GM12878 (cell line): ENCODE measurements around the gene NR6A1.

Source experiments
- CREB1 ChIP-seq: IDR thresholded peaks from 2 replicates; pipeline ENCODE4 v1.6.1; 2012; ENCODE audit warnings: low read depth, mild to moderate bottlenecking, inconsistent platforms
- CTCF ChIP-seq, 3 experiments: IDR thresholded peaks in 2 of 3; conservative IDR thresholded peaks in 1 of 3; 2 replicates each; pipeline ENCODE4 v1.5.1; 2011; ENCODE audit warnings: low read depth in 3 of 3, low read length in 3 of 3, mild to moderate bottlenecking in 3 of 3, control low read depth in 2 of 3, moderate library complexity in 2 of 3, inconsistent platforms in 1 of 3, mixed read lengths in 1 of 3; ENCODE audit not compliant: control insufficient read depth in 2 of 3, insufficient read depth in 1 of 3; ENCODE audit errors: extremely low read depth in 1 of 3
- E2F4 ChIP-seq: IDR thresholded peaks from 2 replicates; pipeline ENCODE4 v1.6.1; 2012; ENCODE audit warnings: low read depth, low read length, improper control_type of control experiment
- ETV6 ChIP-seq, 2 experiments: fragments of 450-650 bp in 1 of 2; IDR thresholded peaks in 1 of 2; conservative IDR thresholded peaks in 1 of 2; 2 replicates each; pipeline ENCODE4 v1.6.1; 2014; ENCODE audit warnings: antibody characterized with exemption in 1 of 2, borderline replicate concordance in 1 of 2, low read depth in 1 of 2, mild to moderate bottlenecking in 1 of 2, moderate library complexity in 1 of 2
- POLR2A ChIP-seq: IDR thresholded peaks from 2 replicates; pipeline ENCODE4 v1.6.1; 2011; ENCODE audit warnings: low read depth, mild to moderate bottlenecking, low read length
- POLR2AphosphoS5 ChIP-seq: IDR thresholded peaks from 2 replicates; pipeline ENCODE4 v1.6.1; 2011; ENCODE audit warnings: mild to moderate bottlenecking, low read length, inconsistent platforms
- RUNX3 ChIP-seq: IDR thresholded peaks from 2 replicates; pipeline ENCODE4 v1.6.1; 2012; ENCODE audit warnings: low read length, inconsistent platforms
- SIN3A ChIP-seq: IDR thresholded peaks from 2 replicates; pipeline ENCODE4 v1.6.1; 2012; ENCODE audit warnings: low read depth, low read length, improper control_type of control experiment
- ZNF274 ChIP-seq: IDR thresholded peaks from one replicate; pipeline ENCODE4 v1.8.0; 2011; ENCODE audit not compliant: insufficient read length, insufficient read depth

GRCh38 chr9:124535846-124536245 lies 235.3 kb downstream of the NR6A1 start:
- TF ChIP-seq SIN3A (no peak), CTCF (IDR thresholded peaks at IDR 0.05 in 2 of 3, conservative IDR thresholded peaks at IDR 0.05 in 1 of 3; ENCODE audit: control insufficient read depth in 2 of 3, extremely low read depth in 1 of 3, insufficient read depth in 1 of 3, low read depth in 3 of 3, low read length in 3 of 3) (no peak), E2F4 (no peak), POLR2AphosphoS5 (no peak), RUNX3 (no peak), CREB1 (no peak), ETV6 (conservative IDR thresholded peaks at IDR 0.05 in 1 of 2, IDR thresholded peaks at IDR 0.05 in 1 of 2; ENCODE audit: borderline replicate concordance in 1 of 2, low read depth in 1 of 2) (no peak), POLR2A (no peak), ZNF274 (no peak)
